A549 treated with AZD9567 at 1 μM for 4 hours (cell line): ENCODE data around the gene DERL3. TPM values are rescaled to one million over a fixed set of nuclear protein-coding genes. Genes with fewer than 3 reads are reported as not detected.

Source experiments
- total RNA-seq: library from RNA; stranded (reverse); fragments of 200-300 nt; extraction: Qiagen RNA extraction; gene quantifications from 5 replicates; pipeline ENCODE4 v1.2.3, GENCODE V29; 2022; ENCODE audit not compliant: insufficient read depth

The DERL3 gene
- 0.30 to 4.7 TPM (median 0.61 TPM) in 5 replicates for total RNA-seq

GRCh38 chr22:23838681-23839468 is at the start of gene DERL3:
DERL3 (minus strand) TSS chr22:23839006; CDS start chr22:23838987, 19 bp downstream.

GRCh38 chr22:23857606-23858483 is 19.0 kb upstream of the DERL3 start, which contains the start of gene SLC2A11:
SLC2A11 (plus strand) TSS chr22:23857875; CDS start chr22:23858000, 125 bp downstream.

GRCh38 chr22:23786752-23787599 is 51.8 kb downstream of the DERL3 start, which contains the start of gene SMARCB1:
SMARCB1 (plus strand) TSS chr22:23786966; CDS start chr22:23787170, 204 bp downstream.

Other genes with a start within 250 kb of the DERL3 start
- 0.12 to 0.39 TPM (median 0.21 TPM) in 4 of 5 replicates, not detected in the other for gene DRICH1, start 206.7 kb downstream of the DERL3 start, total RNA-seq
- gene RGL4, start 148.0 kb downstream of the DERL3 start, total RNA-seq, result not detected in 5 replicates
- 0.36 to 1.1 TPM (median 1.0 TPM) in 5 replicates for gene ZNF70, start 87.9 kb downstream of the DERL3 start, total RNA-seq
- gene VPREB3, start 84.6 kb downstream of the DERL3 start, total RNA-seq, result 0.56 to 1.2 TPM (median 0.66 TPM) in 4 of 5 replicates, not detected in the other
- not detected in 5 replicates for gene C22orf15, start 76.0 kb downstream of the DERL3 start, total RNA-seq
- 84.4 to 197 TPM (median 181 TPM) in 5 replicates for gene CHCHD10, start 71.0 kb downstream of the DERL3 start, total RNA-seq
- 0.12 to 0.26 TPM (median 0.21 TPM) in 4 of 5 replicates, not detected in the other for gene MMP11, start 66.2 kb downstream of the DERL3 start, total RNA-seq
- 49.4 to 57.1 TPM (median 50.0 TPM) in 5 replicates for gene SMARCB1, start 52.0 kb downstream of the DERL3 start, total RNA-seq
- gene SLC2A11, start 18.9 kb upstream of the DERL3 start, total RNA-seq, result 9.0 to 12.3 TPM (median 10.4 TPM) in 5 replicates
- gene MIF, start 55.4 kb upstream of the DERL3 start, total RNA-seq, result 502 to 954 TPM (median 909 TPM) in 5 replicates
- gene GSTT2B, start 122.2 kb upstream of the DERL3 start, total RNA-seq, result 0.25 to 0.52 TPM (median 0.41 TPM) in 4 of 5 replicates, not detected in the other
- gene DDTL, start 127.9 kb upstream of the DERL3 start, total RNA-seq, result 1.6 to 2.9 TPM (median 1.9 TPM) in 5 replicates
- gene DDT, start 135.4 kb upstream of the DERL3 start, total RNA-seq, result 112 to 170 TPM (median 160 TPM) in 5 replicates
- 0.08 to 0.16 TPM in 2 of 5 replicates, not detected in the others for gene GSTT2, start 141.1 kb upstream of the DERL3 start, total RNA-seq
- not detected in 5 replicates for gene GSTT4, start 166.4 kb upstream of the DERL3 start, total RNA-seq
- 22.6 to 30.9 TPM (median 30.0 TPM) in 5 replicates for gene CABIN1, start 172.3 kb upstream of the DERL3 start, total RNA-seq